ENCODE measurements around the gene BPIFB1.

The BPIFB1 gene

GRCh38 chr20:33257237-33257636 is 25.8 kb upstream of the BPIFB1 start:
- H3K9me3 ChIP-seq (ENCODE audit: control insufficient read depth, insufficient read depth, low read depth, low read length), result no peaks in the 10 kb centered on the region
- H3K4me1 ChIP-seq (ENCODE audit: control insufficient read depth, insufficient read depth, low read length), result no peaks in the 10 kb centered on the region
- H3K36me3 ChIP-seq (ENCODE audit: control insufficient read depth in 2 of 2, insufficient read depth in 1 of 2, low read length in 2 of 2), result no peaks in the 10 kb centered on the region
- CTCF ChIA-PET, result interaction anchor here (1.3 kb wide), 1 partner anchor 34 kb away, joined by 4 read pairs; no protein-coding TSS in a partner anchor
- TF ChIP-seq ZNF155 (tag by site-specific recombination; IDR thresholded peaks at IDR 0.05), result no peak
- TF ChIP-seq, protein P1, sequence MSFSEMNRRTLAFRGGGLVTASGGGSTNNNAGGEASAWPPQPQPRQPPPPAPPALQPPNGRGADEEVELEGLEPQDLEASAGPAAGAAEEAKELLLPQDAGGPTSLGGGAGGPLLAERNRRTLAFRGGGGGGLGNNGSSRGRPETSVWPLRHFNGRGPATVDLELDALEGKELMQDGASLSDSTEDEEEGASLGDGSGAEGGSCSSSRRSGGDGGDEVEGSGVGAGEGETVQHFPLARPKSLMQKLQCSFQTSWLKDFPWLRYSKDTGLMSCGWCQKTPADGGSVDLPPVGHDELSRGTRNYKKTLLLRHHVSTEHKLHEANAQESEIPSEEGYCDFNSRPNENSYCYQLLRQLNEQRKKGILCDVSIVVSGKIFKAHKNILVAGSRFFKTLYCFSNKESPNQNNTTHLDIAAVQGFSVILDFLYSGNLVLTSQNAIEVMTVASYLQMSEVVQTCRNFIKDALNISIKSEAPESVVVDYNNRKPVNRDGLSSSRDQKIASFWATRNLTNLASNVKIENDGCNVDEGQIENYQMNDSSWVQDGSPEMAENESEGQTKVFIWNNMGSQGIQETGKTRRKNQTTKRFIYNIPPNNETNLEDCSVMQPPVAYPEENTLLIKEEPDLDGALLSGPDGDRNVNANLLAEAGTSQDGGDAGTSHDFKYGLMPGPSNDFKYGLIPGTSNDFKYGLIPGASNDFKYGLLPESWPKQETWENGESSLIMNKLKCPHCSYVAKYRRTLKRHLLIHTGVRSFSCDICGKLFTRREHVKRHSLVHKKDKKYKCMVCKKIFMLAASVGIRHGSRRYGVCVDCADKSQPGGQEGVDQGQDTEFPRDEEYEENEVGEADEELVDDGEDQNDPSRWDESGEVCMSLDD (tag by site-specific recombination; IDR thresholded peaks at IDR 0.05), result no peak
- H3K27ac ChIP-seq (ENCODE audit: extremely low read depth, low read depth, low read length), result no peak overlapping the region
- POLR2A ChIA-PET, result no interaction called here
- no peak overlapping the region for H3K4me3 ChIP-seq (ENCODE audit: low read depth, low read length)

DNA sequence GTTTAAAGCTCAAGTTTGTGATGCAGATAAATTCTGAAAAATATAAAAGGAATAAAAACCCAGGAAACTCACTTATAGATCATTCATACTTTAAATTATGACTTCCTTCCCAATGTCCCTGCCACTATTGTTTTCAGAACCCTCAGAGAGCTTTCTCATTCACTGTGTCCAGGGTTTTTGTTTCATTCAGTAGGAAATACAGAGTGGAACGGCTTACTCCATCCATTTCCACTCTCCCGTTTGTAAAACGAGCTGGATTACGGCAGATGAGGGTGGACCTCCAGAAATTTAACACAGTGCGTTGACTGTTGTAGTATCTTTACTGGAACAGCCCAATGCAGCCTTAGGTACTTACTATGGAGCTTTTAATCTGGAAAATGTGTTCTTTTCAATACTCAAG is 23.6 kb upstream of the BPIFB1 start:
- TF ChIP-seq ZNF518A (tag by site-specific recombination; conservative IDR thresholded peaks at IDR 0.05; ENCODE audit: low read depth) (no peak), SCRT1 (tag by site-specific recombination; IDR thresholded peaks at IDR 0.05; ENCODE audit: borderline replicate concordance) (no peak), ZNF626 (tag by site-specific recombination; IDR thresholded peaks at IDR 0.05) (no peak), ZNF707 (tag by site-specific recombination; IDR thresholded peaks at IDR 0.05) (no peak), ZNF555 (tag by site-specific recombination; conservative IDR thresholded peaks at IDR 0.05) (no peak), ZNF423 (tag by site-specific recombination; IDR thresholded peaks at IDR 0.05) (no peak), ZNF560 (tag by site-specific recombination; IDR thresholded peaks at IDR 0.05; ENCODE audit: borderline replicate concordance) (no peak), ZNF155 (tag by site-specific recombination; IDR thresholded peaks at IDR 0.05) (no peak), TSHZ1 (tag by site-specific recombination; IDR thresholded peaks at IDR 0.05; ENCODE audit: borderline replicate concordance) (no peak), ZNF354C (tag by site-specific recombination; IDR thresholded peaks at IDR 0.05; ENCODE audit: borderline replicate concordance, low read depth) (no peak), ZNF37A (tag by site-specific recombination; IDR thresholded peaks at IDR 0.05) (no peak), ZNF341 (tag by site-specific recombination; IDR thresholded peaks at IDR 0.05; ENCODE audit: low read depth) (no peak), ZNF391 (tag by site-specific recombination; IDR thresholded peaks at IDR 0.05; ENCODE audit: borderline replicate concordance, low read depth) (no peak)
- TF ChIP-seq, protein P2, sequence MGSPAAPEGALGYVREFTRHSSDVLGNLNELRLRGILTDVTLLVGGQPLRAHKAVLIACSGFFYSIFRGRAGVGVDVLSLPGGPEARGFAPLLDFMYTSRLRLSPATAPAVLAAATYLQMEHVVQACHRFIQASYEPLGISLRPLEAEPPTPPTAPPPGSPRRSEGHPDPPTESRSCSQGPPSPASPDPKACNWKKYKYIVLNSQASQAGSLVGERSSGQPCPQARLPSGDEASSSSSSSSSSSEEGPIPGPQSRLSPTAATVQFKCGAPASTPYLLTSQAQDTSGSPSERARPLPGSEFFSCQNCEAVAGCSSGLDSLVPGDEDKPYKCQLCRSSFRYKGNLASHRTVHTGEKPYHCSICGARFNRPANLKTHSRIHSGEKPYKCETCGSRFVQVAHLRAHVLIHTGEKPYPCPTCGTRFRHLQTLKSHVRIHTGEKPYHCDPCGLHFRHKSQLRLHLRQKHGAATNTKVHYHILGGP (tag by site-specific recombination; IDR thresholded peaks at IDR 0.05), result no peak
- no peak overlapping the region for H3K4me3 ChIP-seq (ENCODE audit: low read depth, low read length)
- H3K27ac ChIP-seq (ENCODE audit: extremely low read depth, low read depth, low read length), result no peak overlapping the region
- POLR2A ChIA-PET, result no interaction called here
- CTCF ChIA-PET, result interaction anchor here (0.6 to 5.0 kb wide), 5 partner anchors 11 to 589 kb away, joined by 3 to 73 read pairs (median 4); no protein-coding TSS in a partner anchor
- H3K36me3 ChIP-seq (ENCODE audit: control insufficient read depth in 2 of 2, insufficient read depth in 1 of 2, low read length in 2 of 2), result no peaks in the 10 kb centered on the region
- no peaks in the 10 kb centered on the region for H3K4me1 ChIP-seq (ENCODE audit: control insufficient read depth, insufficient read depth, low read length)
- no peaks in the 10 kb centered on the region for H3K9me3 ChIP-seq (ENCODE audit: control insufficient read depth, insufficient read depth, low read depth, low read length)
